HepG2 (cell line): Measurements from ENCODE around the gene NFATC3. TPM values are rescaled to one million over a fixed set of nuclear protein-coding genes. Genes with fewer than 3 reads are reported as not detected.
A peak's percentile ranks its signal among the peaks of the same experiment; 100 is the strongest.

ENCODE experiments used
- ARID2 ChIP-seq: sonication (generic); formaldehyde crosslinking; IDR thresholded peaks from 2 replicates; pipeline ENCODE4 v1.8.1; 2022; ENCODE audit warnings: mild to moderate bottlenecking, missing genetic modification reagents, borderline replicate concordance
- RARA ChIP-seq: IDR thresholded peaks from 2 replicates; pipeline ENCODE4 v1.6.1; 2016; ENCODE audit warnings: missing genetic modification reagents, missing compliant biosample characterization
- ZNF850 ChIP-seq: sonication (generic); formaldehyde crosslinking; conservative IDR thresholded peaks from 2 replicates; pipeline ENCODE4 v1.9.0; 2021; ENCODE audit warnings: mild to moderate bottlenecking, missing genetic modification reagents
- polyA plus RNA-seq, 8 experiments: library from polyadenylated mRNA; depleted of rRNA in 3 of 8; stranded (reverse) in 7 of 8; unstranded in 1 of 8; fragments of >200 nt; fragmentation: Illumina TruSeq in 4 of 8; extraction: Trizol in 4 of 8; gene quantifications; 2 replicates each; pipeline versions ENCODE4 v1.2.1 to v1.2.3, GENCODE V29; 2011 to 2016; ENCODE audit warnings: low read depth in 4 of 8, missing spikeins in 1 of 8, mixed read lengths in 1 of 8; ENCODE audit not compliant: insufficient read depth in 1 of 8
- total RNA-seq, 5 experiments: library from RNA; depleted of rRNA; stranded (reverse); fragments of >200 nt; fragmentation: Illumina TruSeq; extraction: Trizol; gene quantifications; 2 replicates each; pipeline ENCODE4 v1.2.3, GENCODE V29; 2016; ENCODE audit warnings: low read depth in 1 of 5
- TF ChIP-seq, protein P1 (sequence below): sonication (generic); formaldehyde crosslinking; IDR thresholded peaks from 2 replicates; pipeline ENCODE4 v1.4.0; 2020; ENCODE audit warnings: missing genetic modification reagents
- TF ChIP-seq, protein P2 (sequence below): sonication (generic); formaldehyde crosslinking; IDR thresholded peaks from 2 replicates; pipeline ENCODE4 v1.4.0; 2020; ENCODE audit warnings: missing genetic modification reagents
- TF ChIP-seq, protein P3 (sequence below): sonication (generic); formaldehyde crosslinking; IDR thresholded peaks from 2 replicates; pipeline ENCODE4 v1.4.0; 2020; ENCODE audit warnings: mild to moderate bottlenecking, missing genetic modification reagents
- TF ChIP-seq, protein P4 (sequence below): IDR thresholded peaks from 2 replicates; pipeline ENCODE4 v1.6.1; 2016; ENCODE audit warnings: low read depth, missing genetic modification reagents, missing compliant biosample characterization

Gene NFATC3
- total and polyA plus RNA-seq, 2 of the 13 experiments (the other 11 are each of a cell fraction or from before 2014, with no cell fraction given), result 52.6 to 62.7 TPM

DNA sequence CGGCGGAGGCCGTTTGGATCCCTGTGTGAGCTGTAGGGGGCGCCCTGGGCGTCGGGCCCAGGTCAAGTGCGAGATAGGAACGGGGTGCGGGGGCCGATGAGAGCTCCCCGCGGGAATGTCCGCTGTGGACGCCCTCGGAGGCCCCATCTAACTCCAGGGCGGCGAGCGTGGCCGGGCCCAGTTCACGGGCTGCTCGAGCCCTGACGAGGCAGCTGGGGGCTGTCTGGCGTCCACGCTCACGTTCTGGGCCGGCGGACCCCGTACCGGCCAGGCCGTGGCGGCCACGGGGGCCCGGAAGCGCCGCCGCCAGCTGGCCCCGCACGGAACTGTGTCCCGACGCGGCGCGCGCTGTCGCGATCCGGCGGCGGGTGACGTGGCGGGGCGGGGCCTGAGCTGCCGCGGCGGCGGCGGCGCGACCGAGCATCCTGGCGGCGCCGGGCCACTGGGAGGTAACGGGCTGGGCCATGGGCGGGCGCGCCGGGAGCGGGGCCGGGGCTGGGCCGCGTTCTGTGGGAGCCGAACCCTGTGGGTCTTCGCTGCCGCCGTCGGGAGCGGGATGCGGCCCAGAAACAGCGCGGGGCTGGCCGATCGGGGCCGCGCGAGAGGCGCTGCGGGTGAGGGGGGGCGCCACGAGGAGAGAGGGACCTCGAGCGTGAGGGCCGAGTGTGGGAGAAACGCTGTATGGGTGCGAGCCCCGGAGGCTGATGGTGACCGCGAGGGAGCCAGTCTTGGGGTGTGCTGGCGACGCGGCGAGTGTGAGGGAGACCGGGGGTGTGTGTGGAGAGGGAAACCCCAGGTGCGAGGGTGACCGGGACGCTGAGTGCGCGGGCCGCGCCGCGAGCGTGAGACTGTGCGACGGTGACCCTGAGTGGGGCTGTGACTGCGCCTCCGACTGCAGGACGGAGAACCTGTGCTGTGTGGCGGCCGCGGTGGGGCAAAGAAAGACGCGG lies 179.2 kb downstream of the NFATC3 start, which contains the start of gene SLC7A6 (continued):
- TF ChIP-seq, protein P1, sequence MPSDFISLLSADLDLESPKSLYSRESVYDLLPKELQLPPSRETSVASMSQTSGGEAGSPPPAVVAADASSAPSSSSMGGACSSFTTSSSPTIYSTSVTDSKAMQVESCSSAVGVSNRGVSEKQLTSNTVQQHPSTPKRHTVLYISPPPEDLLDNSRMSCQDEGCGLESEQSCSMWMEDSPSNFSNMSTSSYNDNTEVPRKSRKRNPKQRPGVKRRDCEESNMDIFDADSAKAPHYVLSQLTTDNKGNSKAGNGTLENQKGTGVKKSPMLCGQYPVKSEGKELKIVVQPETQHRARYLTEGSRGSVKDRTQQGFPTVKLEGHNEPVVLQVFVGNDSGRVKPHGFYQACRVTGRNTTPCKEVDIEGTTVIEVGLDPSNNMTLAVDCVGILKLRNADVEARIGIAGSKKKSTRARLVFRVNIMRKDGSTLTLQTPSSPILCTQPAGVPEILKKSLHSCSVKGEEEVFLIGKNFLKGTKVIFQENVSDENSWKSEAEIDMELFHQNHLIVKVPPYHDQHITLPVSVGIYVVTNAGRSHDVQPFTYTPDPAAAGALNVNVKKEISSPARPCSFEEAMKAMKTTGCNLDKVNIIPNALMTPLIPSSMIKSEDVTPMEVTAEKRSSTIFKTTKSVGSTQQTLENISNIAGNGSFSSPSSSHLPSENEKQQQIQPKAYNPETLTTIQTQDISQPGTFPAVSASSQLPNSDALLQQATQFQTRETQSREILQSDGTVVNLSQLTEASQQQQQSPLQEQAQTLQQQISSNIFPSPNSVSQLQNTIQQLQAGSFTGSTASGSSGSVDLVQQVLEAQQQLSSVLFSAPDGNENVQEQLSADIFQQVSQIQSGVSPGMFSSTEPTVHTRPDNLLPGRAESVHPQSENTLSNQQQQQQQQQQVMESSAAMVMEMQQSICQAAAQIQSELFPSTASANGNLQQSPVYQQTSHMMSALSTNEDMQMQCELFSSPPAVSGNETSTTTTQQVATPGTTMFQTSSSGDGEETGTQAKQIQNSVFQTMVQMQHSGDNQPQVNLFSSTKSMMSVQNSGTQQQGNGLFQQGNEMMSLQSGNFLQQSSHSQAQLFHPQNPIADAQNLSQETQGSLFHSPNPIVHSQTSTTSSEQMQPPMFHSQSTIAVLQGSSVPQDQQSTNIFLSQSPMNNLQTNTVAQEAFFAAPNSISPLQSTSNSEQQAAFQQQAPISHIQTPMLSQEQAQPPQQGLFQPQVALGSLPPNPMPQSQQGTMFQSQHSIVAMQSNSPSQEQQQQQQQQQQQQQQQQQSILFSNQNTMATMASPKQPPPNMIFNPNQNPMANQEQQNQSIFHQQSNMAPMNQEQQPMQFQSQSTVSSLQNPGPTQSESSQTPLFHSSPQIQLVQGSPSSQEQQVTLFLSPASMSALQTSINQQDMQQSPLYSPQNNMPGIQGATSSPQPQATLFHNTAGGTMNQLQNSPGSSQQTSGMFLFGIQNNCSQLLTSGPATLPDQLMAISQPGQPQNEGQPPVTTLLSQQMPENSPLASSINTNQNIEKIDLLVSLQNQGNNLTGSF (CRISPR knock-in tag), result peak; percentile 23
- TF ChIP-seq, protein P2, sequence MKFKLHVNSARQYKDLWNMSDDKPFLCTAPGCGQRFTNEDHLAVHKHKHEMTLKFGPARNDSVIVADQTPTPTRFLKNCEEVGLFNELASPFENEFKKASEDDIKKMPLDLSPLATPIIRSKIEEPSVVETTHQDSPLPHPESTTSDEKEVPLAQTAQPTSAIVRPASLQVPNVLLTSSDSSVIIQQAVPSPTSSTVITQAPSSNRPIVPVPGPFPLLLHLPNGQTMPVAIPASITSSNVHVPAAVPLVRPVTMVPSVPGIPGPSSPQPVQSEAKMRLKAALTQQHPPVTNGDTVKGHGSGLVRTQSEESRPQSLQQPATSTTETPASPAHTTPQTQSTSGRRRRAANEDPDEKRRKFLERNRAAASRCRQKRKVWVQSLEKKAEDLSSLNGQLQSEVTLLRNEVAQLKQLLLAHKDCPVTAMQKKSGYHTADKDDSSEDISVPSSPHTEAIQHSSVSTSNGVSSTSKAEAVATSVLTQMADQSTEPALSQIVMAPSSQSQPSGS (CRISPR knock-in tag), result no peak; the same call in 1 of the 2 replicates
- peak; percentile 60 for TF ChIP-seq RARA
- TF ChIP-seq, protein P3, sequence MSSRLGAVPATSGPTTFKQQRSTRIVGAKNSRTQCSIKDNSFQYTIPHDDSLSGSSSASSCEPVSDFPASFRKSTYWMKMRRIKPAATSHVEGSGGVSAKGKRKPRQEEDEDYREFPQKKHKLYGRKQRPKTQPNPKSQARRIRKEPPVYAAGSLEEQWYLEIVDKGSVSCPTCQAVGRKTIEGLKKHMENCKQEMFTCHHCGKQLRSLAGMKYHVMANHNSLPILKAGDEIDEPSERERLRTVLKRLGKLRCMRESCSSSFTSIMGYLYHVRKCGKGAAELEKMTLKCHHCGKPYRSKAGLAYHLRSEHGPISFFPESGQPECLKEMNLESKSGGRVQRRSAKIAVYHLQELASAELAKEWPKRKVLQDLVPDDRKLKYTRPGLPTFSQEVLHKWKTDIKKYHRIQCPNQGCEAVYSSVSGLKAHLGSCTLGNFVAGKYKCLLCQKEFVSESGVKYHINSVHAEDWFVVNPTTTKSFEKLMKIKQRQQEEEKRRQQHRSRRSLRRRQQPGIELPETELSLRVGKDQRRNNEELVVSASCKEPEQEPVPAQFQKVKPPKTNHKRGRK (CRISPR knock-in tag), result no peak
- TF ChIP-seq ZNF850, result no peak
- TF ChIP-seq, protein P4, sequence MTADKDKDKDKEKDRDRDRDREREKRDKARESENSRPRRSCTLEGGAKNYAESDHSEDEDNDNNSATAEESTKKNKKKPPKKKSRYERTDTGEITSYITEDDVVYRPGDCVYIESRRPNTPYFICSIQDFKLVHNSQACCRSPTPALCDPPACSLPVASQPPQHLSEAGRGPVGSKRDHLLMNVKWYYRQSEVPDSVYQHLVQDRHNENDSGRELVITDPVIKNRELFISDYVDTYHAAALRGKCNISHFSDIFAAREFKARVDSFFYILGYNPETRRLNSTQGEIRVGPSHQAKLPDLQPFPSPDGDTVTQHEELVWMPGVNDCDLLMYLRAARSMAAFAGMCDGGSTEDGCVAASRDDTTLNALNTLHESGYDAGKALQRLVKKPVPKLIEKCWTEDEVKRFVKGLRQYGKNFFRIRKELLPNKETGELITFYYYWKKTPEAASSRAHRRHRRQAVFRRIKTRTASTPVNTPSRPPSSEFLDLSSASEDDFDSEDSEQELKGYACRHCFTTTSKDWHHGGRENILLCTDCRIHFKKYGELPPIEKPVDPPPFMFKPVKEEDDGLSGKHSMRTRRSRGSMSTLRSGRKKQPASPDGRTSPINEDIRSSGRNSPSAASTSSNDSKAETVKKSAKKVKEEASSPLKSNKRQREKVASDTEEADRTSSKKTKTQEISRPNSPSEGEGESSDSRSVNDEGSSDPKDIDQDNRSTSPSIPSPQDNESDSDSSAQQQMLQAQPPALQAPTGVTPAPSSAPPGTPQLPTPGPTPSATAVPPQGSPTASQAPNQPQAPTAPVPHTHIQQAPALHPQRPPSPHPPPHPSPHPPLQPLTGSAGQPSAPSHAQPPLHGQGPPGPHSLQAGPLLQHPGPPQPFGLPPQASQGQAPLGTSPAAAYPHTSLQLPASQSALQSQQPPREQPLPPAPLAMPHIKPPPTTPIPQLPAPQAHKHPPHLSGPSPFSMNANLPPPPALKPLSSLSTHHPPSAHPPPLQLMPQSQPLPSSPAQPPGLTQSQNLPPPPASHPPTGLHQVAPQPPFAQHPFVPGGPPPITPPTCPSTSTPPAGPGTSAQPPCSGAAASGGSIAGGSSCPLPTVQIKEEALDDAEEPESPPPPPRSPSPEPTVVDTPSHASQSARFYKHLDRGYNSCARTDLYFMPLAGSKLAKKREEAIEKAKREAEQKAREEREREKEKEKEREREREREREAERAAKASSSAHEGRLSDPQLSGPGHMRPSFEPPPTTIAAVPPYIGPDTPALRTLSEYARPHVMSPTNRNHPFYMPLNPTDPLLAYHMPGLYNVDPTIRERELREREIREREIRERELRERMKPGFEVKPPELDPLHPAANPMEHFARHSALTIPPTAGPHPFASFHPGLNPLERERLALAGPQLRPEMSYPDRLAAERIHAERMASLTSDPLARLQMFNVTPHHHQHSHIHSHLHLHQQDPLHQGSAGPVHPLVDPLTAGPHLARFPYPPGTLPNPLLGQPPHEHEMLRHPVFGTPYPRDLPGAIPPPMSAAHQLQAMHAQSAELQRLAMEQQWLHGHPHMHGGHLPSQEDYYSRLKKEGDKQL (CRISPR knock-in tag), result no peak
- TF ChIP-seq ARID2, result no peak
